HFF-Myc (cell line): ENCODE results near the gene CABLES2.

Experiments
- DNase-seq: peaks from one replicate; pipeline ENCODE4 v3.0.0-alpha.2; 2011; ENCODE audit warnings: low read depth; ENCODE audit errors: extremely low read depth
- H3K4me3 ChIP-seq: replicated peaks from 2 replicates; pipeline ENCODE4 v1.5.1; 2011; ENCODE audit warnings: low read depth, mild to moderate bottlenecking, control low read depth, low read length
- CTCF ChIP-seq: IDR thresholded peaks from 2 replicates; pipeline ENCODE4 v1.5.1; 2012; ENCODE audit warnings: mild to moderate bottlenecking, low read depth, low read length, control low read depth; ENCODE audit errors: missing control alignments

Gene CABLES2

DNA sequence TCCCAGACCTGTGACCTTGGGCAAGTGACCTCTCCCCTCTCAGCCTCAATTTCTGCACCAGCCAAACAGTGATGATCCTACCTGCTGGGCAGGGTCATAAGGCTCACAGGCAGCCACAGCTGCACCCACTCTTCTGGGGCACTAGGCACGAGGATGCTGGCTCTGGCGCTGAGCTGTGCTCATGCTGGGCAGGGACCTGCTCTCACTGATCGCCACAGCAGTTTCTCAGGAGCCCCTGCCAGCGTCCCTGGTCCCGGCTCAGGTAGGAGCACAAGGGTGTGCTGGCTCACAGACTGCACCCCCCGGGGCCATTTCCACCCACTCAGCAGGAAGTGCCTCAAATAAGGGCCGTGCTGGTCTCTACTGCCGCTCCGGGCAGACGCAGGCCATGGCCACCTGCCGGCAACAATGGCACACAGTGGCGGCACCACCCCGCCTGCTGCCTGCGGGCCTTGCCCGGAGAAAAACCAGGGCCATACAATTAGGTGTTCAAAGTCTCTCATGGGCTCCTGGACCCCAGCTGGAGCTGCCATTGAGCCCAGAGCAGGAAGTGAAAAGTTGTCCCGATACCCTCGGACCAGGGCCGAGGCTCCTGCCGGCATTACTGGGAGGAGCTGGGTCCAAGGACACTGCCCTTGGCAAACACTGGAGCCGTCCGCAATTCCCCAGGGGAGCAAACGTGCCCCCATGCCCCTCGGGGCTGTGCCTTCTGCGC is 4.6 kb upstream of the CABLES2 start:
- H3K4me3 ChIP-seq: no peak overlapping the region
- no peak for TF ChIP-seq CTCF
- no peak for DNase-seq

GRCh38 chr20:62410746-62411478 is 3.8 kb upstream of the CABLES2 start:
- TF ChIP-seq CTCF: no peak
- no peak overlapping the region for H3K4me3 ChIP-seq
- DNase-seq: no peak

GRCh38 chr20:62409931-62410745 is 3.1 kb upstream of the CABLES2 start:
- H3K4me3 ChIP-seq: no peak overlapping the region
- no peak for DNase-seq

GRCh38 chr20:62409086-62409853 is 2.2 kb upstream of the CABLES2 start:
- TF ChIP-seq CTCF: no peak
- H3K4me3 ChIP-seq: no peak overlapping the region
- no peak for DNase-seq

More at GRCh38 chr20:62409931-62410745, 3.1 kb upstream of the CABLES2 start:
- peak; percentile 55 for TF ChIP-seq CTCF

GRCh38 chr20:62408640-62409039 is 1.6 kb upstream of the CABLES2 start:
- no peak overlapping the region for H3K4me3 ChIP-seq
- DNase-seq: no peak
- no peak for TF ChIP-seq CTCF

DNA sequence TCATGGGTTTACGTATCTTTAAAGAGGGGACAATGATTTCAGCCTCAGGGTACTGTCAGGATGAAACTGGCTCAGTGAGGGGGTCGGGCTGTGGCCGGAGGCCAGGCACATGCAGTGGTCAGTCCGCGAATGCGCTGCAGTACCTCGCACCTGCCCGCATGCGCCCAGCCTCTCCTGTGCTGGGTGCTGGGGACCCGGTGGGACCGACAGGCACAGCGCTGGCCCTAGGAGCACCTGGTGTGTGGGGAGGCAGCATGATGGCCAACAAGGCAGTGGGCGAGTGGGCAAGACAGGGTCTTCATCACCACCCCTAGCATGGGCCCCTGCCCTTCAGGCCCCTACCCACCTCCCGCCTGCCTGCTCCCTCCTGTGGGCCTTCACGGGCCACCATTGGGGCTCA is 970 bp upstream of the CABLES2 start:
- DNase-seq: no peak
- H3K4me3 ChIP-seq: no peak overlapping the region
- no peak for TF ChIP-seq CTCF
